Measurements from ENCODE around the gene SSR2.

The SSR2 gene

DNA sequence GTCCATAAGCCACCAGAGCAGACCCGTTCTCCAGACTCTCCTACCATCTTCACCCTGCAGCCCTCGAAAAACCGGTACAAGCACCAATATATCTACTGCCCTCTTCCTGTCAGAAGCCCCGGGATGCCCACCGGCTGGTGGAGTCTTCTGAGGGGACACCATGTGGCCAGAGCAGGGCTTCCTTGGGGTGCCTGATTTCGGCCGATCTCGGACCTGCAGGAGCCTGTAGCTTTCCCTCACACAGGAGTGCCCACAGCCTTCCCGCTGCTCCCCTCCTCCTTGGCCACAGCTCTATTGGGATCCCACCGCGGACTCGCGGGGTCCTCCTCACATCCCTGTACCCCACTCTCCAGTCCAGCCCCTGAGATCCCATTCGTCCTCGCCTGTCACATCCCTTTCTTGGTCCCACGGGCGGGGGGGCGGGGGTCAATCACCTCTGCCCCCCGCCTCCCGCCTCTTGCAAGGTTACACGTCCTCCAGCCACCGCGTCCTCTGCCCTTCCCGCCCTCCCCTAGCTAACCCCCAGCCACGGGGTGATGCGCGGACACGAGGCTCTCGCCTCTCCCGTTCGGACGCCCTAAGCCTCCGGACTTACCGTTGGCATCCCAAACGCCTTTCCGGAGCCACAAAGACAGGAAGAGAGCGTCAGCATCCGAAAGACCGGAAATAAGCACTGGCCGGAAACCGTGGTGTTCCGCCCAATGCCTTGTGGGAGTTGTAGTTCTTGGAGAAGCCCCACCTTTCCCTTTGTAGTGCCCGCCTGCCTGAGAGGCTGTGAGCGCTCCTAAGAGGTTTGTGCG is at the start of gene SSR2:
TSS of gene SSR2 (minus strand) at position 659 of the 800 bp plus-strand sequence. CDS start 784 bp downstream, outside the sequence.
- DNase-seq = peak; percentile 82 to 85

DNA sequence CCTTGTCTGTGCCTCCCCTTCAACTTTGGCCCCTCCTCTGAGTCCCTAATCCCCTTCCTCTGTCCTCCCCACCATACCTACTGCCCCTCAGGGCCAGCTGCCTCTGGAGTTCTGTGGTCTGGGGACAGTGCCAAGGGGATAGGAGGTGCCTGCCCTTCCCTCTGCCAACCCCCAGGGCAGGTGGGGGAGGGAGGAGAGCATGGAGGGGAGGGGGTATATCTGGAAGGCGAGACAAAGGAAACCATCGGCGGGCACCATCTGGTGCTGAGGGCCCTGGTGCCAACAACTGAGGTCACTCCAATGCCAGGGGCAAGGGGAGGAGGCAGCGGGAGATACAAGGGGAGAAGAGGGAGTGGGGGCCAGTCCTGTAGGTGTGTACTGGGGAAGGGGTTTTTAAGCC is 49.8 kb upstream of the SSR2 start:
- DNase-seq = no peak

DNA sequence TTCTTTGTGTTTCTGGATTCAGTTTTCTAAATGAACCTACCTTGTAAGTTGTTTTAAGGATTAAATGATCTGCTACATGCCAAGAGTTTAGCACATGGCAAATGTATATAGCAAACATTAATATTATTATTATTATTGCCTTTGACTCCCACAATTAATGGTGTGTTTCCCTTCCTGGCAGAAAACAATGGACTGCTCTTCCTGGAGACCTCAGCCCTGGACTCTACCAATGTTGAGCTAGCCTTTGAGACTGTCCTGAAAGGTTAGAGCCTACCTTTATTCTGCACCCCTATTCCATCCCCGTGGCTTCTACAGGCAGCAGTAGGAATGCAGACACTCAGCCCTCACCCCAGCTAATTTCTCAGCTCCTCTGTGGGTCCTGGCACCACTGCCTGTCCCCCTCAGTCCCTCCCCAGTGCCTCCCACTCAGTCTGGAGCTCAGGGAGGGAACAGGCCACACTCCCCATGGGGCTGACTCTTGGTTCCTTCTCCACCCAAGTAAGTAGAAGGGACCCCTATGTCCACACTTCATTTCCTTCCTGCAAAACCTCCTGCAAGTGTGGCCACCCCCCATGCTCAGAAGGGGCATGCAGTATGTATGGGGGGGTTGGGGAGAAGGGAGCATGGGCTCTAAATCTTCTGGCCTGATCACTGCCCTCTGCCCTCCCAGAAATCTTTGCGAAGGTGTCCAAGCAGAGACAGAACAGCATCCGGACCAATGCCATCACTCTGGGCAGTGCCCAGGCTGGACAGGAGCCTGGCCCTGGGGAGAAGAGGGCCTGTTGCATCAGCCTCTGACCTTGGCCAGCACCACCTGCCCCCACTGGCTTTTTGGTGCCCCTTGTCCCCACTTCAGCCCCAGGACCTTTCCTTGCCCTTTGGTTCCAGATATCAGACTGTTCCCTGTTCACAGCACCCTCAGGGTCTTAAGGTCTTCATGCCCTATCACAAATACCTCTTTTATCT is 49.0 kb upstream of the SSR2 start:
- DNase-seq = no peak

DNA sequence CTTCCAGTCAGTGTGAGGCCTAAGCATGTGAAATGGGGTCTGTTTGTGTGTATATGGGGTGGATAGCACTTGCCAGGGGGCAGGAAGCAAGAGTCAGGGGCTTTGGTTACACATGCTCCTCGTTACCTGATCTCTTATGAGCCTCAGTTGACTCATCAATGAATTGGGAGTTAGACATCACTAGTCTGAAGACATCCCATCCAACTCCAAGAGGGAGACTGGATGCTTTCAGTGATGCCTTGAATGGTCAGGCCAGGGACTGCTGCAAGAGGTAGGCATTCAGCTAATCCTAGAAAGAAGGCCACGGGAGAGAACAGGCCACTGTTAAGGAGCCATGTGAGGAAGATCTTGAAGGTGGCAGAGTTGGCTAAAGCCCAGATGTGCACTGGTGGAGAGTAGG is 46.5 kb upstream of the SSR2 start:
- no peak for DNase-seq

DNA sequence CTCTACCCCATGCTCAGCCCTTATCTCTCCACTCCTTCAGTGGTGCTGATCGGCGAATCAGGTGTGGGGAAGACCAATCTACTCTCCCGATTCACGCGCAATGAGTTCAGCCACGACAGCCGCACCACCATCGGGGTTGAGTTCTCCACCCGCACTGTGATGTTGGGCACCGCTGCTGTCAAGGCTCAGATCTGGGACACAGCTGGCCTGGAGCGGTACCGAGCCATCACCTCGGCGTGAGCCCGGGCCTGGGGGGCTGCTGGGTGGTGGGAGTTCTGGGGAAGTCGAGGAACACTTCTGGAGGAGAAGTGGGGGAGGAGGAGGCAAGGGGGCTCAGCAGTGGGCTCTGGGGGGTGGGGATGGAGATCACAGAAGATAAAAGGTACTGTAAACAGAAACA is 45.1 kb upstream of the SSR2 start:
- DNase-seq = no peak

DNA sequence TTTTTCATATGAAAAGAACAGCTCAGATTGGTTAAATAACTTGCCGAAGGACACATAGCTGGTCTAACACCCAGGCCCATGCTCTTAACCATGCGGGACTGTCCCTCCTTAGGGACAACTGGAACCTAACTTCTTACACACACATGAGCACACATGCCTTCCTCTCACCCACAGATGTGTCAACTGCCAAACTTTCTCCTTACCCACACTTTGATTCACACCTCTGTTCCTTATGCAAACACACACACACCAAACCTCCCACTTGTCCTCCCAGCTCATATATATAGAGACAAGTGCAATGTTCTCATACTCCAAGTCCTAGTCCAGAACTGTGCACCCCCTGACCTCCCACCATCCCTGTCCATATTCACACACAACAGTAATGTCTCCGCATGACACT is 44.5 kb upstream of the SSR2 start:
- DNase-seq = no peak

DNA sequence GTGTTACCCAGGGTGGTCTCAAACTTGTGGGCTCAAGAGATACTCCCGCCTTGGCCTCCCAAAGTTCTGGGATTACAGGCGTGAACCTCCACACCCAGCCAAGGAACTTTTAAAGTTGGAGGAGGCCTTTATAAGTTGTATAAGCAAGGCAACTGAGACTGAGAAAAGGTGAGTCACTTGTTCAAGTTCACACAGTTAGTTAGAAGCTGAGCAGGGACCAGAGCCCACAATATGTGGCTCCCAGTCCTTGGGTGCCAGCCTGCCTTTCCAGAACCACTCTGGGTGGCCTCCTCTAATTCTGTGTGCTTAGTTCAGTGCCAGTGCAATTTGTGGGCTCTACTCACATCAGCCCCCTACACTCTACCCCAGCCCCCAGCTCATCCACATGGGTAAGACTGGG is 43.9 kb upstream of the SSR2 start:
- DNase-seq = no peak

DNA sequence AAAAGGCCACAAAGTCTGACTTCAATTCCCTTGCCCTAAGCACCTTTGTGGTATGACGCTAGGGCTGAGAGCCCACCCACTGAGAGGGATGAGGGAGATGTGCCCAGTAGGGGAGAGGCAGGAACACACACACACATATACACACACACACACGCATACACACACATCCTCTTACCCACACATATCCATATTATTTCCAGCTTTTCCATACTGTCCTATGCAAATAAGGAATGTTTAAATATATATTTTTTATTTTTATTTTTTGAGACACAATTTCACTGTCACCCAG is 43.2 kb upstream of the SSR2 start:
- no peak for DNase-seq

DNA sequence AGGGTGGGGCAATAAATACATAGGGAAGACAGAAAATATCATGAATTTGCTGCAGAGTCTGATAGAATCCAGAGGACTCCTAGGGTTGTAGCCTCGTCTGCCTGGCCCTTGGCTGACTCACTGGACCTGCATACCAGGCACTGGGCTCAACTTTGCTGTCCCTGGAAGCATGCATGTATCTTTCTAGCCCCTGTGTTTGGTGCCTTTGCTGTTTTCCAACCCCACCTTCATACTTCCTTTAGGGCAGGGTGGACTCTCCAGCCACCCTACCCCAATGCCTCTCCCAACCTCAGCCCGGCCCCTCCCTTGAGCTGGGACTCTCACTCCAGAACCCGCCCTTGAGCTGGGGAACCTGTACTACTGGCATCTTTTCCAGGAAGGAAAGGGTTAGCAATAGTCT is 41.4 kb upstream of the SSR2 start:
- DNase-seq = no peak

DNA sequence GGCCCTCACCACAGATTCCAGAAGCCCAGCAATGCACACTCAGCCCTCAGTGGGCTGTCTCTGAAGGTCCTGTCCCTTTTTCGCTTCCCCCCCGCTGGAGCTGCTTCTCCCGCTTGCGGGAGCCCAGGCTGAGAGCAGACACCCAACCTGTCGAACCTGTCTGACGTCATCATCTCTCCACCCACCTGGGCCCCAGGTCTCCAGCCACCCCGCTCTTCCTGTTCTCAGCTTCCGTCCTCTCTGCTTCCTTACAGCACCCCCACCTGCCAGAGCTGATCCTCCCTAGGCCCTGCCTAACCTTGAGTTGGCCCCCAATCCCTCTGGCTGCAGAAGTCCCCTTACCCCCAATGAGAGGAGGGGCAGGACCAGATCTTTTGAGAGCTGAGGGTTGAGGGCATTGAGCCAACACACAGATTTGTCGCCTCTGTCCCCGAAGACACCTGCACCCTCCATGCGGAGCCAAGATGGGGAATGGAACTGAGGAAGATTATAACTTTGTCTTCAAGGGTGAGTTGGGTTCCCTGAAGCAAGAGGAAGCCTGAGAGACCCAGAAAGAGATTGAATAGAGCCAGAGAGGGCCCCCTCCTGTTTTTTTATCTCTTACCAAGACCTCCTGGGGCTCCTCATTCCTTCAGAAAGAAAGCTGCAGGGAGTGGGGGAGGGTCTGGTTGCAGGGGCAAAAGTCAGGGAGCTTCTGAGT is 40.3 kb upstream of the SSR2 start, which contains the start of gene RAB25:
TSS of gene RAB25 (plus strand) at position 224 of the 700 bp plus-strand sequence. CDS start at position 465, 241 bp downstream.
- DNase-seq = no peak

DNA sequence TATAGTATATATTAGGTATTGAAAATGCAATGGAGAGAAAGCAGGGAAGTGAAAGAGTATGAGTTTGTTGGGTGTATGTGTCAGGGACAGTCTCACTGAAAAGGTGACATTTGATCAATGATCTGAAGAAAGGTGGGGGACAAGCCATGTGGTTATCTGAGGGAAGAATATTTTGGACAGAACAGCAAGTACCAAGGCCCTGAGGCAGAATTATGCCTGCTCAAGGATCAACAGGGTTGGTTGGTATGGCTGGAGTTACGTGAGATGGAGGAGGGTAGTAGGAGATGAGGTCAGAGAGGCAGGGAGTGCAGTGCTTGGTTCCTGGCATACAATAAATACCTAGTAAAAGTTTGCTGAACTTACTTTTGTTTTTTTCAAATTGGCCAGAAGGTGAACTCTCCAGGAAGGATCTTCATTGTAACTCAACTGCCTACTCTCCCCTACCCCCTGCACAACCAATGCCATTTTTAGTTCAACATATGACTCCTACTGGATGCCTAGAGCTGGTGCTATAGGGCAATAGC is 35.6 kb upstream of the SSR2 start:
- no peak for DNase-seq

DNA sequence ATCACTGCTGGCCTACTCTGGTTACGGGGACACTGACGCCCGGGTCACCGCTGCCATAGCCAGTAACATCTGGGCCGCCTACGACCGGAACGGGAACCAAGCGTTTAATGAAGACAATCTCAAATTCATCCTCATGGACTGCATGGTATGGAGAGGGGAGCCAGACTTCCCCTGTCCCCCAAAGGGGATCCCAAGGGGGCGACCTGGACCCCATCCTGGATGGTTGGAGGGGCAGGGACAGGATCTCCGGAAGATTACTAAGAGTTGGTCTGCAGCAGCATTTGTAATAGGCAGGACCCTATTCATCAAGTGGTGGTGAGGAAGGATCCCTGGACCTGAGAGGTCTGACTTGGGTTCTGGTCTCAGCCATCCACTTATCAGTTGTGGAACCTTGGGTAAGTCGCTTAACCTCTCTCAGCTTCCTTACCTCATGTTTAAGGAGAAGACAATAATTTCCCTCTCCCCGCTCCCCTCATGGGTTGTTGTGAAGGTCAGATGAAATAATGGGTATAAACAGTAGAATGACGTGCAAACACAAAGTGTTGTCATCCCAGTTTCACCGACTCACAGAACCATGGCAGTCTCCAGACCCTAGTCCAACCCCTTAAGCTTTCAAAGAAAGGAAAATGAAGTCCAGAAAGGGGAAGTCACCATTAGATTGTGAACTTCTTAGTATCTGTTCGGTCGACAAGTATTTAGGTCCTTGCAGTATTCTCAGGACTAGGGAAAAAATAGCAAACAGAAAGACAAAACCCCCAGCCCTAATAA is 34.7 kb upstream of the SSR2 start:
- no peak for DNase-seq

DNA sequence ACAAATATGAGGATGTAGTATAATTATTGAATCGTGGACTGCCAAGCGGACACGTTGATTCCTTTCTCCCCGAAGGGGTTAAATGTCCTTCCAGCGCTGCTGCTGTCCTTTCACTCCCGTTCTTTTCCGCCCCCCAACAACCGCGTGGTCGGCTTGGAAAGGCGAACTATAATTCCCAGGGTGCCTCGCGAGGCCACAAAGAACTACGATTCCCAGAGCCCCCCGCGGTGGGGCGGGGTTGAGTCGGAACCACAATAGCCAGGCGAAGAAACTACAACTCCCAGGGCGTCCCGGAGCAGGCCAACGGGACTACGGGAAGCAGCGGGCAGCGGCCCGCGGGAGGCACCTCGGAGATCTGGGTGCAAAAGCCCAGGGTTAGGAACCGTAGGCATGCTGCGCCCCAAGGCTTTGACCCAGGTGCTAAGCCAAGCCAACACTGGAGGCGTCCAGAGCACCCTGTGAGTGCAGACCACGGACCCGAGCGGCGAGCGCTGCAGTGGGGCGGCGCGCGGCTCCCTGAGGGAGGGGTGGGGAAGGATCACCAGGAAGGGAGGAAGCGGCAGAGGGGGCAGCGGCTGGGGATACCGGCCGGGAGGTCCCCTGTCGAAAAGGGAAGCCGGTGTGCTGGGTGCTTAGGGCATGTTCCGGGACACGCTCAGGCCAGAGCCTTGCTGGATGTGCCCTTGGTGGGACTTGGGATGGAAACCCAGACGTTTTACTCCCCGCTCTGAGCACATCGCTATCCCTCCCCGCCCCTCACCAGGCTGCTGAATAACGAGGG is 33.9 kb upstream of the SSR2 start, which contains the start of gene LAMTOR2:
TSS of gene LAMTOR2 (plus strand) at position 283 of the 781 bp plus-strand sequence. CDS start at position 391, 108 bp downstream.
- DNase-seq = peak; percentile 98

DNA sequence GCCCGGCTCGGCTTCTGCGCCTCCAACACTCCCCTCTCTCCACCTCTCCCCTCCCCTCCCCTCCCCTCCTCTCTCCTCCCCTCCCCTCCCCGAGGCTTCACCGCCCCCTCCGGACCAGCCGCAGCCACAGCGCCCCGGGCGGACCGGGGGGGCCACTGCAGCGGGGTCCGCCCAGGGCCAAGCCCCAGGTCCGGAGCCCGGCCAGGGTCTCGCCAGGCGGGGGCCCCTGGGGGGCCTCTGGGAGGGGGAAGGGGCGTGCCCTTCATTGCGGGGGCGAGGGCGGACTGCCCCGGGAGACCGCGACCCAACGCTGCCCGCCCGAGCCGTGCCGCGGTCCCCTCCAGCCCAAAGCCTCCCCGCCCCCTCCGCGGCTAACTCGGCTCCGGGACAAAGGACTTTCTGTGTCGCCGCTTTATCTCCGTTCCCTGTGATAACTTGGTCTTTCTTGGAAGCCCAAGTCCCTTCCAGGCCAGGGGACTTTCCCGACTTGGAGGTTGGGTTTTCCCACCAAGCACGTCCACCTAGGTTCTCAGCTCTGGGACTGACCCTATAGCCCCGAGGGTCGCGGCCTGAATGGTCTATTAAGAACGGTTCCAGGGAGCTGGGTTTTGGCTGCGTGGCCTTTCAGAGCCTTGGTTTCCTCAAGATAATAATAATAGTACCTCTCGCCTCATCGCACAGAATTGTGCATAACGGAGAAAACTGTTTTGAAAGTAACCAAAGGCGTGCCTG is 33.2 kb upstream of the SSR2 start, which contains the start of gene UBQLN4:
TSS of gene UBQLN4 (minus strand) at position 31 of the 732 bp plus-strand sequence. CDS start 97 bp downstream, outside the sequence.
- peak; percentile 84 to 87 for DNase-seq

DNA sequence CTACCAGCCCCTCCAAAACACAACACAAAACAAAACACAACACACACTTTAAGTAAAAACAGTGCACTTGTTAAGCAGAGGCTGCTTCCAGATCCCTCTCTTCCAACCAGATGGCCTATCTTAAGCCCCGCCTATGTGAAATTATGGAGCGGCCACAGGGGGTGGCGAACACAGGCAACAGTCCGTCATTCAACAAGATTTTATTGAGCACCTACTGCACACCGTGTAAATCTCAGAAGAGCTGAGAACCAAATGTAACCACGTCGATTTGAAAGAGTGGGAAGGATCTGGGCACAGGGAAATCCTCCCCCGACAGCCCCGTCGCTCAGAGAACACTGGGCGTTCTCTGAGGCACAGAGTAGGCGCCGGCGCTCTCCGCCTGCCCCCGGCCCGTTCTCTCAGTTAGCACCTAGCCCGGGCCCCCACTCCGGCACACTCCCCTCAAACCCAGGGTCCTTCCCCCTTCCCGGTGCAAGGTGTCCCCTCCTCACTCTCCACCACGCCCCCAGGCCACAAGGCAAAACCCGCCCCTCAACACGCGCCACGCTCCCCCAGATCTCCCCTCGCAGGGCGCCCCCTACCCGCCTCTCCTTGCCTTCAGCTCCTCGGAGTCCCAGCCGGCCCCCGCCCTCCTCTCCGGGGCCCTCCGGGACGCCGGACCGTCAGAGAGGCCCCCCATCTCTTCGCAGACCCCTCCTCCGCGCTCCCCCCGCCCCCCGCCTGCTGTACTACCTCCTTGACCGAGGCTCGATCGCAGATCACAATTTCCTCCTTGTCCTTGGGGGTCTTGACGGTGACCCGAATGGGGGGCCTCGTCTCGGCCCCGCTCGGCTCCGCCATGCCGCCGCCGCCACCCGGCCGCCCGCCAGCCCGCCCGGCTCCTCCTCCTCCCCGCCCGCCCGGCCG is 32.4 kb upstream of the SSR2 start:
- DNase-seq = peak; percentile 76 to 77

DNA sequence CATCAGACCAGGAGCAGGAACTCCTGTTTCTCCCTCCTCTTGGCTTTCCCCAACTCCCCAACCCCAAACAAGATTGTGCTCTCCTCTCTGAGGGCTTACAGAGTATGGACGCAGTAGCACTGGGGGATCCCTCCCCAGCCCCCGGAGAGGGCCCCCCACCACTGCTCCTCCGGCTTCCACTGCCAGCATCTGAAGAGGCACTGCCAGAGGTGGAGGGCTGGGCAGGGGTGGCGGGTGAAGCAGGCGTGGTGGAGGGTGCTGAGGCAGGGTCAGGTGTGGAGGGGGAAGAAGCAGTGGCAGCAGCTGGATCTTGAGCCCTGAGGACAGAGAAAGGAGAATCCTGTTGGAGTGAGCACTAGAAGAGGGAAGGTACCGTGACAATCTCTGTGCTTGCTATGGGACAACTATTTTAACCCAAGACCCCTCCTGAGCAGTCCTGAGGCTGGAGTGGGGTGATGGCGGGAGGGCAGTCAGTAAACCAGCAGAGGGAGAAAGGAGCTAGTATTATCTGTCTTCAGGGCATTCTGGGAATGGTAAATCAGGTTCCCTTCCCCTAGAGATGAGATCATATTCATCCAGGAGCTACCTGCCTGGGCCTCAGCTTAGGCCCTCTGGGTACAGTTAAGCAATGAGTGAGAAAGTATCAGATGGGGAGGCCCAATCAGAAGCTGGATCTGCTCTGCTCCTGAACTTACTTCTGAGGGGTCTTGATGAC is 30.4 kb upstream of the SSR2 start:
- DNase-seq = no peak

DNA sequence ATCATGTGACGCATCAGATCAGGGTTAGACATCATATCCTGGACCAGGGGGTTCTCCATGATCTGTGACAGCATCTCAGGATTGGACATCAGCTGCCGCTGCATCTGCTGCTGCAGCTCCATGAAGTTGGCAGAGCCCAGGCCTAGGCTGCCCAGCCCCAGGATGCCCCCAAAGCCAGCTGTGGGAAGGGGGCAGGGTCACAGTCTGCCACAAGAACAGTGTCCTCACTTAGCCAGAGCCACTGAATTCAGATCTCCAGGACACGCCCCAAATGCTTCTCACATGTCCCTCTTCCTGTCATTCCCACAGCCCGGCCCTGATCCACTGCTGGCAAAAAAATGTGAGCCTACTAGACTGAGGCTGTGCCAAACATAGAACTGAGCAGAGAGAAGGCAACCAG is 29.6 kb upstream of the SSR2 start:
- DNase-seq = no peak

DNA sequence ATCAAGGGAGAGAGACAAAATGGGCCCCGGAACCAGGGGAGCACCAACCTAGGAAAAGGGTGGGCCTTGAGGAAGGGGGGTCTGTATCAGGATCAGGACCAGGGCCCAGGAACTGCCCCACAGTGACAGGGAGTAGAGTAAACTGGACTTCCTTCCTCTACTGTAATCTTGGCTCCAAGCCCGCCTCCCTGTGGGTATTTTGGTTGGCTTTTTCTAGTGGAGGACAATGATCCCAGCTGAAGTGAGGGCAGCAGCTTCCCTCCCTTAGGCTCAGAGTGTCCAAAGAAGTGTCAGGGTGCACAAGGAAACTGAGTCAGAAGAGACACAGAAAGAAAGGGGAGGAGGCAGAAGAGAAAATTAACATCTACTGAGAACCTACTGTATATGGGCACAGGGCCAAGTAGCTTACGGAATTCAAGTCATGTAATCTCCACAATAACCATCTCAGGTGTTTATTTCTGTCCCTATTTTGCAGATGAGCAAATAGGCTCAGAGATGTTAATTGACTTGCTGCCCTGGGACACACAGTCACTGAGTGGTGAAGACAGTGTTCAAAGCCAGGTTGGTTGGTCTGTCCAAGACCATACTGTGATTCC is 28.0 kb upstream of the SSR2 start:
- DNase-seq = no peak
